Measurements from ENCODE around the gene TUBD1. TPM values are rescaled to one million over a fixed set of nuclear protein-coding genes. Genes with fewer than 3 reads are reported as not detected.
"Not testable (repeated sequence)": the region's sequence is repeated elsewhere in the genome, so short reads cannot be mapped to it uniquely, and the experiment has no call there.

TUBD1 gene
- total RNA-seq, 1 donor from 2014 or later, result 15.5 TPM

GRCh38 chr17:59876107-59876506 lies 16.6 kb downstream of the TUBD1 start:
- intact Hi-C loops (cut with micrococcal nuclease), result no loop called here

- intact Hi-C loops (cut with micrococcal nuclease), result no loop called here
Measured at GRCh38 chr17:59874376-59874775, 18.4 kb downstream of the TUBD1 start.

GRCh38 chr17:59873414-59873813 lies 19.3 kb downstream of the TUBD1 start:
- intact Hi-C loops (cut with micrococcal nuclease), result not testable (repeated sequence)

GRCh38 chr17:59872351-59872750 lies 20.4 kb downstream of the TUBD1 start:
- intact Hi-C loops (cut with micrococcal nuclease), result no loop called here

- intact Hi-C loops (cut with micrococcal nuclease), result no loop called here
Measured at GRCh38 chr17:59870482-59870881, 22.3 kb downstream of the TUBD1 start.

DNA sequence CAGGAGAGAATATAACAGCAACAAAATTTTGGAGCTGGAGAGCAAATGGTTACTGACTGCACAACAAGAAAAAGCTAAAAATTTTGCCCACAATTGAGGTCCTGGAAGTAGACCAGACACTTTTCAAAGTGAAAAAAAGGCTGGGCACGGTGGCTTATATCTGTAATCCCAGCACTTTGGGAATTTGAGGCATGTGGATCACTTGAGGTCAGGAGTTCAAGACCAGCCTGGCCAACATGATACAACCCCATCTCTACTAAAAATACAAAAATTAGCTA lies 22.9 kb downstream of the TUBD1 start:
- intact Hi-C loops (cut with micrococcal nuclease), result no loop called here

GRCh38 chr17:59863616-59864015 lies 29.1 kb downstream of the TUBD1 start:
- intact Hi-C loops (cut with micrococcal nuclease), result no loop called here

- intact Hi-C loops (cut with micrococcal nuclease), result loop anchor here (1.0 to 2.0 kb wide), 6 partner anchors 16 to 339 kb away; partner anchors contain the start of genes PTRH2 and VMP1
Measured at GRCh38 chr17:59859444-59860025, 33.2 kb downstream of the TUBD1 start.

DNA sequence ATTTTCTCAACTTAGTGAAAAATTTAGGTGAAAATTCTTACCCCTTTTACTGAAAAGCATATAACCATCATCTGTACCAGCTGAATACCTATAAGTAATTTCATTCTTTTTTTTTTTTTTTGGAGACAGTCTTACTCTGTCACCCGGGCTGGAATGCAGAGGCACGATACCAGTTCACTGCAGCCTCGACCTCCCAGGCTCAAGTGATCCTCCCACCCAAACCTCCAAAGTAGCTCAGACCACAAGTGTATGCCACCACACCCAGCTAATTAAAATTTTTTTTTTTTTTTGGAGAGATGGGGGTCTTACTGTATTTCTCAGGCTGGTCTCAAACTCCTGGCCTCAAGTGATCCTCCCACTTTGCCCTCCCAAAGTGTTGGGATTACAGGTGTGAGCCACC lies 33.8 kb downstream of the TUBD1 start:
- intact Hi-C loops (cut with micrococcal nuclease), result loop anchor here (1.0 to 2.0 kb wide), 6 partner anchors 16 to 338 kb away; partner anchors contain the start of genes PTRH2 and VMP1

GRCh38 chr17:59858167-59858816 lies 34.5 kb downstream of the TUBD1 start:
- intact Hi-C loops (cut with micrococcal nuclease), result loop anchor here (2.0 kb wide), 1 partner anchor 337 kb away; no protein-coding TSS in a partner anchor

DNA sequence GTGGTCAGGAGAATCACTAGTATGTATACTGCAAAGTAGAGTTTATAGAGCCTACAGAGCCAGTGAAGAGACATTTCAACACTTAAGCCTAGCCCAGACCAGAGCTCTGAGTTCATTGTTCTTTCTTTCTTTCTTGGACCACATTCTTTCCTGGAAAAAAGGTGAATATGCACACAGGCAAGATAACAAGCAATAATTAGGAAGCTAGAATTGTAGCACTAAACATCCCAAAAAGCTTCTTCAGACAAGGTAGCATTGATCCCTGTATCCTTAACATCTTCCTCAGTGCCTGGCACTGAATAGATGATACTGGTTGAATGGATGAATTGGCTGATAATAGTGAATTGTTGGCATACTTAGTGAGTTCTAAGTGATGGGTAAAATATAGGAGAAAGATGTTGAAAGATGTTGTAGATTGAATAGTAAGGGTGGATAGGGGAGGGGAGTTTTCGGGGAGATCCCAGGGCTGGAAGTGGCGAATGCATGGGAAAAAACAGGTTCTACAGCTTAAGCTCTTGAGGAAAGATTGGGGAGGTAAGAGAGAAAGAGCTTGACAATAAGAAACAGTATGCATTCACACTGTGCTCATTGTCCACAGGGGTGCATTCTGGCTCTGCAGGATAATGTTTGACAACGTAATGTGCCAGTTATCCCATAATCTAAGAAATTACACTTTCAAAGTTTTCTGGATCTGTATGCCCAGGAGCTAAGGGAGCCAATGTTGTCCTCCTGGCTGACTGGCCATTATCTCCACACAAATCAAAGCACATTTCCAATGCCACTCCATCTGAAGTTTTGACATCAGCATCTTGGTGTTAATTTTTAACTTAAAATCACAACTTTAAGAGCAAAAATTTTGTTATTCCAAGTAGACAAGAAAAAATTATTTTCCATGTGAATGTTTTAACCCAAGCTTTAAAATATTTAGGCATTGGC lies 35.6 kb downstream of the TUBD1 start:
- intact Hi-C loops (cut with micrococcal nuclease), result no loop called here

DNA sequence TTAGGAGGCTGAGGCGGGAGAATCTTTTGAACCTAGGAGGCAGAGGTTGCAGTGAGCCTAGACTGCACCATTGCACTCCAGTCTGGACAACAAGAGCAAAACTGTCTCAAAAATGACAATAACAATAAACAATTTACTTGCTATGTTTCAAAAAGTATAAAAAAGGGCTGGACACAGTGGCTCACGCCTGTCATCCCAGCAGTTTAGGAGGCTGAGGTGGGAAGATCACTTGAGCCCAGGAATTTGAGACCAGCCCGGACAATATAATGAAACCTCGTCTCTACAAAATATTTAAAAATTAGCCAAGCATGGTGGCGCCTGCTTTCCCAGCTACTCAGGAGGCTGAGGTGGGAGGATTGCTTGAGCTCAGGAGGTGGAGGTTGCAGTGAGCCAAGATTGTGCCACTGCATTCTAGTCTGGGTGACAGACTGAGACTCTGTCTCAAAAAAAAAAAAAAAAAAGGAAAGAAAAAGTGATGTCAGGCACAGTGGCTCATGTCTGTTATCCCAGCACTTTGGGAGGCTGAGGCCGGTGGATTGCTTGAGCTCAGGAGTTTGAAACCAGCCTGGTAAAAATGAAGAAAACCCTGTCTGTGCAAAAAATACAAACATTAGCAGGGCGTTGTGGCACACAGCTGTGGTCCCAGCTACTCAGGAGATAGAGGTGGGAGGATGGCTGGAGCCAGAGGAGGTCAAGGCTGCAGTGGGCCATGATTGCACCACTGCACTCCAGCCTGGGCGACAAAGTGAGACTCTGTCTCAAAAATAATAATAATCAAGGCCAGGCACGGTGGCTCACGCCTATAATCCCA lies 38.6 kb downstream of the TUBD1 start:
- intact Hi-C loops (cut with micrococcal nuclease), result loop anchor here (1.0 to 2.0 kb wide), 3 partner anchors 17 to 331 kb away; no protein-coding TSS in a partner anchor

DNA sequence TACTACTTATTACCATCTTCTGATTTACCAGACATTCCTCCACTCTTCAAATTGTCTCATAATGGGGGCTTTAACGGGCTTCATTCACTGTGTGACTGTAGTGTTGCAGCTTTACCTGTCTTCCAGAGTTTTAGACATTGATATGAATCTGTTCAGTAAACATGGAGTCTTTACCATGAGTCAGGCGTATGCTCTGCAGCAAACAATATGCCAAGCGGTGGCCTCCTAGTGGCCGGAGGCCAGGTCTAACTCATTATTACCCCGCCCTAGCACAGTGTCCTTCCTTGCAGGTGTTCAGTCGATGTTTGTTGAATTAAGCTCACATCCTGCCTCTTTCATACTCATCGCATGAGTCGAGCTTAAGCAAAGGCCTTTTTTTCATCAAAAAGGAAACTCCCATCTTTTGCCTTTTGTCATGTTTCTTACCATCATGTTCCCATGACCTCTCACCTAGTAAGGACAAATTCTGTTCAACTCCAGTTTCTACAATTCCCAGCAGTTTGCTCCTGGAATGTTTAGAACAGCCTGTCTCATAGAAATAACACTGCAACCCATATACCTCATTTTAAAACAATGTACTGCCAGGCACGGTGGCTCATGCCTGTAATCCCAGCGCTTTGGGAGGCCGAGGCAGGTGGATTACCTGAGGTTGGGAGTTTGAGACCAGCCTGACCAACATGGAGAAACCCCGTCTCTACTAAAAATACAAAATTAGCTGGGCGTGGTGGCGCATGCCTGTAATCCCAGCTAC lies 39.4 kb downstream of the TUBD1 start:
- intact Hi-C loops (cut with micrococcal nuclease), result loop anchor here (1.0 to 2.0 kb wide), 3 partner anchors 17 to 331 kb away; no protein-coding TSS in a partner anchor

- intact Hi-C loops (cut with micrococcal nuclease), result loop anchor here (1.0 to 2.0 kb wide), 3 partner anchors 16 to 330 kb away; no protein-coding TSS in a partner anchor
Measured at GRCh38 chr17:59852847-59853167, 39.9 kb downstream of the TUBD1 start.

GRCh38 chr17:59851439-59852375 lies 41.0 kb downstream of the TUBD1 start:
- intact Hi-C loops (cut with micrococcal nuclease), result loop anchor here (2.0 kb wide), 2 partner anchors 15 to 329 kb away; no protein-coding TSS in a partner anchor

GRCh38 chr17:59850311-59850710 lies 42.4 kb downstream of the TUBD1 start:
- intact Hi-C loops (cut with micrococcal nuclease), result not testable (repeated sequence)

- intact Hi-C loops (cut with micrococcal nuclease), result loop anchor here (5.0 kb wide), 1 partner anchor 189 kb away; no protein-coding TSS in a partner anchor
Measured at GRCh38 chr17:59848778-59849177, 44.0 kb downstream of the TUBD1 start.

GRCh38 chr17:59848385-59848668 lies 44.4 kb downstream of the TUBD1 start:
- intact Hi-C loops (cut with micrococcal nuclease), result loop anchor here (5.0 kb wide), 1 partner anchor 189 kb away; no protein-coding TSS in a partner anchor

All from T-helper 1 cell treated with Interleukin-12 subunit alpha and Interleukin-12 subunit beta and Interleukin-4 antibody, amounts not matched to agents 30 ng/mL and 1 ng/mL, for 36 hours (primary cell).